ENCODE results near the gene TM4SF20.
A peak's percentile ranks its signal among the peaks of the same experiment; 100 is the strongest.

Gene TM4SF20

GRCh38 chr2:227379095-227379494, at the start of gene TM4SF20:
TSS of gene TM4SF20 (minus strand) at chr2:227379306. CDS start at chr2:227379268, 38 bp downstream.
- DNase-seq = no peak

- DNase-seq = no peak
Measured at GRCh38 chr2:227428731-227429285, 49.7 kb upstream of the TM4SF20 start.

GRCh38 chr2:227423656-227424499, 44.8 kb upstream of the TM4SF20 start:
- no peak for DNase-seq

GRCh38 chr2:227420087-227421052, 41.3 kb upstream of the TM4SF20 start:
- no peak for DNase-seq

GRCh38 chr2:227416701-227417100, 37.6 kb upstream of the TM4SF20 start:
- DNase-seq = no peak

GRCh38 chr2:227415538-227416424, 36.7 kb upstream of the TM4SF20 start:
- peak; percentile 86 to 93 for DNase-seq

GRCh38 chr2:227414846-227415245, 35.7 kb upstream of the TM4SF20 start:
- no peak for DNase-seq

GRCh38 chr2:227413371-227413770, 34.3 kb upstream of the TM4SF20 start:
- no peak for DNase-seq

- no peak for DNase-seq
Measured at GRCh38 chr2:227412877-227413276, 33.8 kb upstream of the TM4SF20 start.

- DNase-seq = no peak
Measured at GRCh38 chr2:227411990-227412350, 32.9 kb upstream of the TM4SF20 start.

- no peak for DNase-seq
Measured at GRCh38 chr2:227411320-227411989, 32.3 kb upstream of the TM4SF20 start.

GRCh38 chr2:227410191-227410590, 31.1 kb upstream of the TM4SF20 start:
- no peak for DNase-seq

- peak; percentile 64 to 80 for DNase-seq
Measured at GRCh38 chr2:227407591-227408151, 28.6 kb upstream of the TM4SF20 start.

- peak; percentile 14 for DNase-seq
Measured at GRCh38 chr2:227406177-227407031, 27.3 kb upstream of the TM4SF20 start.

- peak; percentile 5 to 21 for DNase-seq
Measured at GRCh38 chr2:227404585-227405271, 25.6 kb upstream of the TM4SF20 start.

- no peak for DNase-seq
Measured at GRCh38 chr2:227402959-227403358, 23.9 kb upstream of the TM4SF20 start.

- DNase-seq = no peak
Measured at GRCh38 chr2:227402321-227402720, 23.2 kb upstream of the TM4SF20 start.

GRCh38 chr2:227401550-227401949, 22.4 kb upstream of the TM4SF20 start:
- no peak for DNase-seq

Measured in AML-193 (cell line).